GM18870 (cell line): ENCODE measurements around the gene FAM181A.

Source experiments
- ATAC-seq: cut with Tn5 transposase; IDR thresholded peaks from one replicate; pipeline ENCODE4 v1.9.1; 2021; ENCODE audit warnings: moderate library complexity; ENCODE audit not compliant: unreplicated experiment

FAM181A gene

DNA sequence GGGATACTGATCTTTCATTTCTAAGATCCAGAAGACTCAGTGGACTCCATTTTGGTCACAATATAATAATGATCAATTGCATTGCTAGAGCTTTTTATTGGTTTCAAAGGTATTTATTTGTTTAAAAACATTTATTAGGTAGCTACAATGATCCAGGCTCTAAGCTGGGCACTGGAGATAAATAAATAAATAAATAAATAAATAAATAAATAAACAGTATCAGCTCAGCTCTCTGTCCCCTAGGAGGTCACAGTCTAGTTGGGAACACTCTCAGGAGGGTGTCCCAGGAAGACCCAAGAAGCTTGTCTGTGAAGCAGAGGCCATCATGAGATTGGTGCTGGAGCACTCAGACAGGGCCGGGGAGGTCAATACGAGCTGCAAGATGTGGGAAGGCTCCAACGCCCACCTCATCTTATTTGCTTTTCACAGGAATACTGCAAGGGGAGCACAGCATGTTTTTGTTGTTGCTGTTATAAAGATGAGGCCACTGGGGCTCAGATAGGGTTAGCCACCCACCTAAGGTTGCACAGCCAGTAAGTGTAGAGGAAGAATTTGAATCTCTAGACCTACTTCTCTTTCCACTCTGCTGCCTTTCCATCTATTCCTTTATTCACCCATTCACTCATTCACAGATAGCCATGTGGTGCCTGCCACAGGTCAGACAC is 33.8 kb downstream of the FAM181A start:
- no peak for ATAC-seq

GRCh38 chr14:93961620-93962019 is 34.5 kb downstream of the FAM181A start:
- ATAC-seq: no peak

DNA sequence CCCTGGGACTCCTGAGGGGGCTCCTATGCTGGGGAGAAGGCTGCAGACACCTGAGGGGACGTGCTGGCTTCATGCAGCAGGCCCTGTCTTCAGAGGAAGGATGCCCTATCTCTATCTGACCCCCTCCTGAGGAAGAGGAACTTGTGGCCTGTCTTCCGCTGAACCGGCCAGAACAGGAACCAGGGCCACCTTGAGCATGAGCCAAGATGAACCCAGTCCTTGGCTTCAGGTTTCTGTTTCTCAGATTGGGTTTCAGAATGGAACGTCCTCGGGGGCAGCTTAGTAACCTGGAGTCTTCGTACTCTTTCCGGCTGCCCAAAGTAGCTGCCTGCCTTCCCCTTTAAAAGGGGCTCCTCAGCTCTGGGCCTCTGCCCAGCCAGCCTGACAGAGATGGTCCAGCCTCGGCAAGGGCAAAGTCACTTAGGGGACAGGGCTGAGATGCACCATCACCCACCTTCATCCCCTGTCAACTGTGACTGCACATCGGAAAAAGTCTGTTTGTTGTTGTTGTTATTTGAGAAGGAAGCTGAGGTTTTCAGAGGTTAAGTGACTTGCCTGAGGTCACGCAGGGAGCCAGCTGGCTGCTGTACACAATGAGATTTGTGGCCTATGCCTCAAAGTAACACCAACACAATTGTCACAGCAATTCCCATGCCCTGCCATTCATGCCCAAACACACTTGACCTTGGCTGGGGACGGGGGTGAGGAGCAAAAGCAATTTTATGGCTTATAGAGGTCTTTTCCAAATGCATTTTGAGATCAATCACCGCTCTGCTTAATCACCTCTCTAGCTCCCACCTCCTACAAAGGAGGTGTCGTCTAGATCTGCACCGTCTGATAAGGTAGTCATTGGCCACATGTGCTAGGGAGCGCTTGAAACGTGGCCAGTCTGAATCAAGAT is 35.8 kb downstream of the FAM181A start:
- ATAC-seq: peak; percentile 39

DNA sequence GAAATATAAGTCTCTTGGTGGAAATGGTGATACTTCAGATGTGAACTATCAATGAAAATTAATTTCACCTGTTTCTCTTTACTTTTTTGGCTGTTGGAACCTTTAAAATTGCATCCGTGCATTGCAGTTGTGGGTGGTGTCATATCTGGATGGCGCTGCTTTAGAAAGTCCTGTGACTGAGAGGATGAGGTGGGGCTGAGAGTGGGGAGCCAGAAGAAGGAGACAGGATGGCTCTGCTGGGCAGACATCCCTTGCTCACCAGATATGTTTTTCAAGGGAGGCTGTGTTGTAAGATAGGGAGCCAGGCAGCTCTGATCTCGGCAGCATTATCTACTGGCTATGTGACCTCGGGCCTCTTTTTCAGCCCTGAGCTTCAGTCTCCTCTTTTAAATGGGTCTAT is 36.5 kb downstream of the FAM181A start:
- ATAC-seq: no peak

DNA sequence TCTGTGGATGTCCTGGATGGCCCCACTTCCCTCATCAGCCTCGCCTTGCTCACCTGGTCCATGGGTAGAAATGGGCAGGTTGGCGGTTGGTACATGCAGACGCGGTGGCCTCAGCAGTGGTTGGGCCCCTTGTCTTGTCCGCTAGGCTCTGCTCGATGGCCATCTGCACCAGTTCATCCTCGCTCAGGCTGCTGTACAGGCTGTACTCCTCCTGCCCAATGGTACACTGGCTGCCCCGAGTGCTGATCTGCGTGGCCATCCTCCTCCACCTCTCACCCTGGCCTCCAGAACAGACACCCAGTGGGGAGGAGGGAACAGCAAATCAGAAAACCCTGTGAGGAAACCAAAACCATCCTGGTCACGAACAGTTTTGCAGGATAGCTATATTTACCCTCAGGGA is 37.1 kb downstream of the FAM181A start:
- no peak for ATAC-seq

DNA sequence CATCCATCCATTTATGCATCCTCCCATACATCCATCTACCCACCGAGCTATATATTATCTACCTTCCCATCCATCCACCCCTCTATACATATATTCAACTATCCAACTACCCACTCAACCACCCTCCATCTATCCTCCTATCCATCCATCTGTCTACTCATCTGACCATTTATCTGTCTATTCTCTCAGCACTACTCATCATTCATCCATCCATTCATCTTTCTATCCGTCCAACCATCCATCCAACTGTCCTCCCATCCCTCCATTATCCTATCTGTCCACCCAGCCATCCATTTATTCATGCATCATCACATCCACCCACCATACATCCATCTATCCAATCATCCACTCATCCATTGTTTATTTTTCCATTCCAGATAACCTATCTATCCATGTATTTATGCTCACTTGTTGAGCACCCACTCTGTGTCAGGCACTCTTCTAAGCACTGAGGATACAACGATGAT is 37.7 kb downstream of the FAM181A start:
- ATAC-seq: no peak

GRCh38 chr14:93965287-93965821 is 38.2 kb downstream of the FAM181A start:
- ATAC-seq: no peak

DNA sequence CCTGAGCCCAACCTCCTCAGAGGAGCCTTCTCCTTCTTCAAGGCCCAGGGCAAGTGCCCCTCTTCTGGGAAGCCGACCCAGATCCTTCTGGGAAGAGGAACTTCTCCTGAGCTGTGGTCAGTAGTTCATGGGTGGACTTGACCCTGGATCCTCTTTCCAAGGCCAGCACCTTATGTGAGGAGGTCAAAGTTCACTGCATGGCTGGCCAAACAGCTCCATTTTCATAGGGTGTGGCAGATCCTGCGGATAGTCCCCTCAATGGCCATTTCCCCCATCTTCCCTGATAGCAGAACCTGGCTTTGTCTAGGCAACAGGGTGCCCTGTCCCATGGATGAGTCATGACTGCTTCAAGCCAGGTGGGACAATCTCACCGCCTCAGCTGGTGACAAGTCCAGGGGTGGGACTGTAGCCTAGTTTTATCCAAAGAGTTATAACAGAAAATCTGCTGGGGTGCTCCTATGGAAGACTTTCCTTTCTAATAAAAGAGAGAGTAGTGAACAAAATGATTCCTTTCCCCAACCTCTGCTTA is 38.9 kb downstream of the FAM181A start:
- no peak for ATAC-seq

DNA sequence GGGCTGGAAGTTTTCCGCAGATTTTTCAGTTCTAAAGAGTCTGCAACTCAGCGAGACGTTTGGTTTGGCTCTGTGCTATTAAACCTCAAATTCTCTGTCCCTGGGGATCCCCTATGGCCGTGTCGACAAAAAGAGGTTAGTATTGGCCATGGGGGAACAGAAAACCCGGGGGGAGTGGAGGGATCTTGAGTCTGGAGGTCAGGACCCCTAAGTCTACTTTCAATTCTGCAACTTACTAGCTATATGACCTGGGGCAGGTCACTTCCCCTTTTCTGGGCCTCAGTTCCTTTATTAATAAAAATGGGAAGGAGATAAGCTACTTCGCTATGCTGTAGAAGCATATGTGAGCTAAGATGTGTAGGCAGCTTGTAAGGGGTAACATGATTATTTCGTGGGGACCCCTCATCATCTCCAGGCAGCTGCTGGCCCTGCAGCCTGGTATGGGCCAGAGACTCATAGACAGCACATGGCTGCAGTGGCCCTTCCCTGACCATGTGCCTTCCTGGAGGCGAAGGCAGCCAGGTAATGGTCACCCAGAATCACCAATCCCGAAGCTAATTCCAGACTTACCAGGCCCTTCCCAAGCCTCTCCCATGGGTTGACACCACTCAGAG is 40.6 kb downstream of the FAM181A start:
- ATAC-seq: peak; percentile 36

- ATAC-seq: no peak
These were observed 42.1 kb downstream of the FAM181A start for GRCh38 chr14:93969082-93969828.

GRCh38 chr14:93970585-93970964 is 43.4 kb downstream of the FAM181A start:
- ATAC-seq: peak; percentile 9

- ATAC-seq: peak; percentile 27
These were observed 44.0 kb downstream of the FAM181A start for GRCh38 chr14:93970965-93971634.

DNA sequence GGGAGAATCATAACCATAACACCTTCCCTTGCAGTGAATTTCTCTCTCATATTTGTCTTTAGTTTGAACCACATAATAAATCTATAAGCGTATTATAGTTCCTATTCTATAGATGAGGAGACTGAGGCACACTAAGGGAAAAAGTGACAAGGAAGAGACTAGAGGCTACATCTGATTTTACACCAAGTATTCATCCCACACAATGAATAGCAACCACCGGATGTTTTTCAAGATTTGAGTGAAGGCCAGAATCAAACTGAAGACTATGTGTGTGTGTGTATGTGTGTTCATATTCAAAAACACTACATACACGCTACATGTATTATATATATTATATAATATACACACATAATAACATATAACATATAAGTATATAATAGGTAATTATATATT is 44.5 kb downstream of the FAM181A start:
- no peak for ATAC-seq

GRCh38 chr14:93972618-93973205 is 45.6 kb downstream of the FAM181A start:
- ATAC-seq: no peak

DNA sequence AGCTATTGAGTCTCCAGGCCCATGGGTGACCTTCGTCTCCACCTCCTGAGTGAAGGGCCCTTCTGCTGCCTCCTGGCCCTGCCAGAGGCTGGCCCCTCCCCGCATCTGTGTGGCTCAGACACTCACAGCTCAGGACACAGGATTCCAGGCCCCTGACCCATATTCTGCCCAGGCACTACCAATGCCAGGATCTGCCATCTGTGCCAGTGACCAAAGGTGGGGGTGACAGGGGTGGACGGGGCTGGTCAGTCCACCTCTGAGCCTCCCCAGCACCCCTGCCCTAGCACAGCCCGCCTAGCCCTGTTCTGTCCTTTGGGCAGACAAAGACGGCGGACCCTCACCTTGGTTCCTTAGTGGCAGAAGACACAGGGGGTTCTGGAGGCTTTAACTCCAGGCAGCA is 46.5 kb downstream of the FAM181A start:
- ATAC-seq: no peak

GRCh38 chr14:93974299-93974698 is 47.2 kb downstream of the FAM181A start:
- no peak for ATAC-seq

GRCh38 chr14:93974833-93975232 is 47.7 kb downstream of the FAM181A start:
- ATAC-seq: no peak

GRCh38 chr14:93975791-93976476 is 48.8 kb downstream of the FAM181A start:
- peak; percentile 77 for ATAC-seq

DNA sequence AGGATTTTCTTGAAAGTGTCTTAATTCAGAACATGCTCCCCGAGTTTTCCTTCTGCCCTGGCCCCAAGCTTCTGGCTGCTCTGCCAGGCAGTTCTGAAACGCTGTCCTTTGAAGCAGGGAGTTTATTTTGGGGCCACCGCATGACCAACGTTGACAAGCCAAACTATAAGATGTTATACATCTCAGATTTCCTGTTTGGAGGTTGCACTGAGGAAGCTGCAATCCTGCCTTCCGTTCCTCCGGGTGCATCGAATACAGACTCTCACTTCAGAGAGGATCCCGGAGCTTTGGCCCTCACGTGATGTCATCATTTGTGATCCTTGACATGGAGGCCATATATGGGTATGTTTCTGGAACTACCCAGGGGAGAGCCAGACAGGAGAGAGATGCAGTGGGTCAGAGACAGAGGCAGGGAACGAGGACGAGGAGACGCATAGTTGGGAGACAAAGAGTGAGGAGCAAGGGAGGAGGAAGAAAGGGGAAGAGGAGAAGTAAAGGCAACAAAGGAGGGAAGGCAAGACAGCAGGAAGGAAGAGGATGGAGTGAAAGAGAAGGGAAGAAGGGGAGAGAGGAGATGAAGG is 49.4 kb downstream of the FAM181A start, which contains the start of gene ASB2:
TSS of gene ASB2 (minus strand) at position 94 of the 581 bp plus-strand sequence. CDS start 12,031 bp downstream, outside the sequence.
- ATAC-seq: peak; percentile 10
